B cell (primary cell): ENCODE results near the gene HIGD2A. TPM values are rescaled to one million over a fixed set of nuclear protein-coding genes. Genes with fewer than 3 reads are reported as not detected.

Experiments
- ATAC-seq: fragments of 200-7000 bp; cut with Tn5 transposase; one replicate; pipeline ENCODE4 v1.10.0; 2021; ENCODE audit warnings: low read depth, mild to moderate bottlenecking, moderate number of reproducible peaks, moderate library complexity
- CTCF ChIA-PET: fragments of 350-600 bp; sonication (Branson Sonifier 250); formaldehyde crosslinking; loops from one replicate; lab custom pipeline; 2021; ENCODE audit warnings: antibody characterized with exemption, inconsistent platforms; lab: Charles Lee
- POLR2A ChIA-PET: fragments of 350-600 bp; sonication (Branson Sonifier 250); formaldehyde crosslinking; loops from one replicate; lab custom pipeline; 2021; ENCODE audit warnings: antibody characterized with exemption; lab: Charles Lee
- DNase-seq: peaks from one replicate; pipeline ENCODE4 v3.0.0; 2013
- H2AFZ ChIP-seq: 2 replicates; pipeline ENCODE4 v1.6.1; 2012; ENCODE audit warnings: mild to moderate bottlenecking, low read depth, low read length; ENCODE audit not compliant: insufficient read depth, poor library complexity, severe bottlenecking
- H3K27ac ChIP-seq, 2 donors: 1 replicate in 1 of 2; 2 replicates in 1 of 2; pipeline ENCODE4 v1.5.1; 2012 to 2013; ENCODE audit warnings: low read length in 2 of 2, mild to moderate bottlenecking in 2 of 2, moderate library complexity in 1 of 2
- H3K27me3 ChIP-seq, 4 experiments: fragments of 200-600 bp in 1 of 4; sonication (generic) in 1 of 4; replicated peaks in 1 of 4; 1 replicate in 2 of 4; 2 replicates in 2 of 4; pipeline versions ENCODE4 v1.6.1 to v1.7.0; 2013 to 2016; ENCODE audit warnings: low read length in 3 of 4, mild to moderate bottlenecking in 2 of 4, mixed read lengths in 1 of 4, moderate library complexity in 1 of 4; ENCODE audit not compliant: insufficient read depth in 4 of 4, control insufficient read depth in 3 of 4; ENCODE audit errors: control extremely low read depth in 1 of 4
- H3K36me3 ChIP-seq, 2 experiments: replicated peaks in 1 of 2; 1 replicate in 1 of 2; 2 replicates in 1 of 2; pipeline versions ENCODE4 v1.6.1 to v1.7.1; 2013; ENCODE audit warnings: low read length in 1 of 2; ENCODE audit not compliant: insufficient read depth in 2 of 2, control insufficient read depth in 1 of 2; ENCODE audit errors: control extremely low read depth in 1 of 2, extremely low read depth in 1 of 2
- H3K4me1 ChIP-seq, 2 donors: fragments of 200-600 bp in 1 of 2; sonication (generic) in 1 of 2; 1 replicate in 1 of 2; 2 replicates in 1 of 2; pipeline versions ENCODE4 v1.5.1 to v1.6.1; 2013 to 2017; ENCODE audit warnings: low read length in 2 of 2; ENCODE audit not compliant: control insufficient read depth in 2 of 2, insufficient read depth in 2 of 2
- H3K4me2 ChIP-seq: replicated peaks from 2 replicates; pipeline ENCODE3; 2012; ENCODE audit warnings: mild to moderate bottlenecking, low read depth, low read length; ENCODE audit not compliant: poor library complexity, severe bottlenecking
- H3K4me3 ChIP-seq, 5 experiments: fragments of 200-600 bp in 1 of 5; sonication (generic) in 1 of 5; 1 replicate in 3 of 5; 2 replicates in 2 of 5; pipeline versions ENCODE4 v1.5.1 to v1.7.0; 2011 to 2016; ENCODE audit warnings: low read length in 4 of 5, mild to moderate bottlenecking in 4 of 5, low read depth in 2 of 5, control low read depth in 1 of 5, moderate library complexity in 1 of 5; ENCODE audit not compliant: insufficient read depth in 1 of 5; ENCODE audit errors: control extremely low read depth in 1 of 5, extremely low read depth in 1 of 5
- H3K79me2 ChIP-seq: fragments of 200-600 bp; sonication (generic); one replicate; pipeline ENCODE4 v1.6.0; 2016; ENCODE audit warnings: low read length; ENCODE audit not compliant: control insufficient read depth, insufficient read depth
- H3K9ac ChIP-seq: fragments of 200-600 bp; sonication (generic); 2 replicates; pipeline ENCODE4 v1.6.1; 2017; ENCODE audit warnings: mild to moderate bottlenecking, low read length, moderate library complexity
- H3K9me3 ChIP-seq, 3 donors: one replicate each; pipeline versions ENCODE4 v1.6.1 to v1.7.1; 2013; ENCODE audit warnings: low read length in 2 of 3; ENCODE audit not compliant: control insufficient read depth in 2 of 3, insufficient read depth in 1 of 3; ENCODE audit errors: control extremely low read depth in 1 of 3
- H4K20me1 ChIP-seq: 2 replicates; pipeline ENCODE4 v1.6.0; 2012; ENCODE audit warnings: mild to moderate bottlenecking, low read length; ENCODE audit not compliant: insufficient read depth, control insufficient read depth, poor library complexity, severe bottlenecking
- H3K27ac Mint-ChIP-seq: one replicate; pipeline ENCODE4 v1.8.0; 2021; ENCODE audit warnings: mixed read lengths
- H3K27me3 Mint-ChIP-seq: one replicate; pipeline ENCODE4 v1.8.0; 2021; ENCODE audit warnings: mixed read lengths
- H3K4me1 Mint-ChIP-seq: one replicate; pipeline ENCODE4 v1.8.0; 2021; ENCODE audit warnings: mixed read lengths
- H3K4me3 Mint-ChIP-seq: one replicate; pipeline ENCODE4 v1.8.0; 2021; ENCODE audit warnings: mixed read lengths
- H3K9me3 Mint-ChIP-seq: one replicate; pipeline ENCODE4 v1.8.0; 2022; ENCODE audit warnings: mixed read lengths; ENCODE audit not compliant: insufficient read depth
- EZH2 ChIP-seq: IDR thresholded peaks from 2 replicates; pipeline ENCODE4 v1.6.1; 2012; ENCODE audit warnings: borderline replicate concordance, low read depth, mild to moderate bottlenecking, moderate library complexity, low read length; ENCODE audit not compliant: insufficient read depth, poor library complexity, severe bottlenecking
- WGBS: methylation state at CpG from one replicate; pipeline ENCODE4 v1.1.5; 2013; ENCODE audit warnings: missing lambda C conversion rate; ENCODE audit not compliant: insufficient coverage; 5-methylcytosine and 5-hydroxymethylcytosine counted together
- intact Hi-C: fragments of 100-400 bp; cut with micrococcal nuclease; formaldehyde crosslinking; loops from one replicate; pipeline ENCODE4 v1.10.0; 2022
- polyA plus RNA-seq: library from polyadenylated mRNA; depleted of rRNA; stranded (reverse); fragments of >200 nt; gene quantifications from 2 replicates; pipeline ENCODE4 v1.2.3, GENCODE V29; 2012
- small RNA-seq: library from RNA; depleted of rRNA; stranded (forward); fragments of <200 nt; gene quantifications from one replicate; pipeline ENCODE3, GENCODE V24; 2012; ENCODE audit warnings: low replicate concordance, low read depth; ENCODE audit not compliant: insufficient read length
- total RNA-seq, 2 donors: library from RNA; stranded (reverse); fragments of 120-200 nt in 1 of 2; gene quantifications; 1 replicate in 1 of 2; 2 replicates in 1 of 2; pipeline versions ENCODE4 v1.2.3 to v1.2.4, GENCODE V29; 2013 to 2022
- TF ChIP-seq, protein P1 (sequence below): fragments of 200-600 bp; IDR thresholded peaks from one replicate; pipeline ENCODE4 v1.8.0; 2022; ENCODE audit warnings: antibody characterized with exemption, mild to moderate bottlenecking

The HIGD2A gene
- total and polyA plus RNA-seq, 2 donors (not counting 1 experiment from before 2014, with no cell fraction given), result 80.1 to 212 TPM

GRCh38 chr5:176438959-176439757 lies 50.6 kb downstream of the HIGD2A start:
- H3K9me3 Mint-ChIP-seq, result no peaks in the 10 kb centered on the region
- Histone ChIP-seq H3K27me3 (no peaks in the 10 kb centered on the region), H4K20me1 (no peaks in the 10 kb centered on the region), H3K4me1 (peaks cover 7 to 10% of the 10 kb centered on the region in 2 donors), H3K4me3 (no peak overlapping the region), H3K9me3 (no peaks in the 10 kb centered on the region), H3K27ac (no peak overlapping the region), H3K36me3 (no peaks in the 10 kb centered on the region), H3K79me2 (no peaks in the 10 kb centered on the region), H3K4me2 (no peak overlapping the region), H2AFZ (no peak overlapping the region), H3K9ac (no peak overlapping the region)
- no peak overlapping the region for H3K4me3 Mint-ChIP-seq
- no peak for DNase-seq
- 95% methylated on average over 6 of the region's 12 CpGs for WGBS
- H3K27ac Mint-ChIP-seq, result no peak overlapping the region
- H3K4me1 Mint-ChIP-seq, result peaks cover 8% of the 10 kb centered on the region
- no peak for ATAC-seq
- TF ChIP-seq EZH2, result no peak
- TF ChIP-seq, protein P1, sequence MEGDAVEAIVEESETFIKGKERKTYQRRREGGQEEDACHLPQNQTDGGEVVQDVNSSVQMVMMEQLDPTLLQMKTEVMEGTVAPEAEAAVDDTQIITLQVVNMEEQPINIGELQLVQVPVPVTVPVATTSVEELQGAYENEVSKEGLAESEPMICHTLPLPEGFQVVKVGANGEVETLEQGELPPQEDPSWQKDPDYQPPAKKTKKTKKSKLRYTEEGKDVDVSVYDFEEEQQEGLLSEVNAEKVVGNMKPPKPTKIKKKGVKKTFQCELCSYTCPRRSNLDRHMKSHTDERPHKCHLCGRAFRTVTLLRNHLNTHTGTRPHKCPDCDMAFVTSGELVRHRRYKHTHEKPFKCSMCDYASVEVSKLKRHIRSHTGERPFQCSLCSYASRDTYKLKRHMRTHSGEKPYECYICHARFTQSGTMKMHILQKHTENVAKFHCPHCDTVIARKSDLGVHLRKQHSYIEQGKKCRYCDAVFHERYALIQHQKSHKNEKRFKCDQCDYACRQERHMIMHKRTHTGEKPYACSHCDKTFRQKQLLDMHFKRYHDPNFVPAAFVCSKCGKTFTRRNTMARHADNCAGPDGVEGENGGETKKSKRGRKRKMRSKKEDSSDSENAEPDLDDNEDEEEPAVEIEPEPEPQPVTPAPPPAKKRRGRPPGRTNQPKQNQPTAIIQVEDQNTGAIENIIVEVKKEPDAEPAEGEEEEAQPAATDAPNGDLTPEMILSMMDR, result no peak
- peaks cover 12% of the 10 kb centered on the region for H3K27me3 Mint-ChIP-seq
- CTCF ChIA-PET, result interaction anchor here (0.7 kb wide), 1 partner anchor 1677 kb away, joined by 4 read pairs; no protein-coding TSS in a partner anchor
- POLR2A ChIA-PET, result no interaction called here
- intact Hi-C loops, result no loop called here

Small RNA genes within 50 kb of the gene (small RNA-seq; reads per million reads assigned to genes)
- not detected for gene AC010297.1
- gene MIR1271, result 2.3 reads per million, percentile 25 among the genes with 10 or more reads in this experiment

Other genes starting within 250 kb of the HIGD2A start
- gene SIMC1, start 150.3 kb upstream of the HIGD2A start, total RNA-seq, result 63.5 and 63.8 TPM in 2 replicates
- 18.7 and 20.6 TPM in 2 replicates for gene SIMC1, start 150.3 kb upstream of the HIGD2A start, polyA plus RNA-seq
- 82.9 and 88.1 TPM in 2 replicates for gene KIAA1191, start 27.0 kb upstream of the HIGD2A start, total RNA-seq
- gene KIAA1191, start 27.0 kb upstream of the HIGD2A start, polyA plus RNA-seq, result 43.6 and 61.2 TPM in 2 replicates
- 27.9 and 33.6 TPM in 2 replicates for gene ARL10, start 23.3 kb upstream of the HIGD2A start, total RNA-seq
- gene ARL10, start 23.3 kb upstream of the HIGD2A start, polyA plus RNA-seq, result 12.1 and 13.1 TPM in 2 replicates
- 25.0 and 25.1 TPM in 2 replicates for gene NOP16, start 153 bp upstream of the HIGD2A start, total RNA-seq
- 27.8 and 35.5 TPM in 2 replicates for gene NOP16, start 153 bp upstream of the HIGD2A start, polyA plus RNA-seq
- 29.6 and 29.9 TPM in 2 replicates for gene CLTB, start 27.8 kb downstream of the HIGD2A start, total RNA-seq
- 41.7 and 48.0 TPM in 2 replicates for gene CLTB, start 27.8 kb downstream of the HIGD2A start, polyA plus RNA-seq
- gene FAF2, start 59.6 kb downstream of the HIGD2A start, total RNA-seq, result 35.1 and 41.3 TPM in 2 replicates
- 10.9 and 16.0 TPM in 2 replicates for gene FAF2, start 59.6 kb downstream of the HIGD2A start, polyA plus RNA-seq
- gene RNF44, start 148.7 kb downstream of the HIGD2A start, total RNA-seq, result 220 and 231 TPM in 2 replicates
- 262 and 299 TPM in 2 replicates for gene RNF44, start 148.7 kb downstream of the HIGD2A start, polyA plus RNA-seq
- gene CDHR2, start 160.6 kb downstream of the HIGD2A start, total RNA-seq, result 1.7 TPM in 2 replicates
- 0.04 and 0.25 TPM in 2 replicates for gene CDHR2, start 160.6 kb downstream of the HIGD2A start, polyA plus RNA-seq
- gene GPRIN1, start 221.4 kb downstream of the HIGD2A start, total RNA-seq, result 2.1 and 2.7 TPM in 2 replicates
- gene GPRIN1, start 221.4 kb downstream of the HIGD2A start, polyA plus RNA-seq, result 0.35 and 0.72 TPM in 2 replicates
- gene SNCB, start 241.8 kb downstream of the HIGD2A start, total RNA-seq, result not detected in 2 replicates
- gene SNCB, start 241.8 kb downstream of the HIGD2A start, polyA plus RNA-seq, result 0.09 and 0.10 TPM in 2 replicates
- gene EIF4E1B, start 241.9 kb downstream of the HIGD2A start, total RNA-seq, result not detected in 2 replicates
- gene EIF4E1B, start 241.9 kb downstream of the HIGD2A start, polyA plus RNA-seq, result not detected in 2 replicates